ENCODE data around the gene TSEN54.

TSEN54 gene

DNA sequence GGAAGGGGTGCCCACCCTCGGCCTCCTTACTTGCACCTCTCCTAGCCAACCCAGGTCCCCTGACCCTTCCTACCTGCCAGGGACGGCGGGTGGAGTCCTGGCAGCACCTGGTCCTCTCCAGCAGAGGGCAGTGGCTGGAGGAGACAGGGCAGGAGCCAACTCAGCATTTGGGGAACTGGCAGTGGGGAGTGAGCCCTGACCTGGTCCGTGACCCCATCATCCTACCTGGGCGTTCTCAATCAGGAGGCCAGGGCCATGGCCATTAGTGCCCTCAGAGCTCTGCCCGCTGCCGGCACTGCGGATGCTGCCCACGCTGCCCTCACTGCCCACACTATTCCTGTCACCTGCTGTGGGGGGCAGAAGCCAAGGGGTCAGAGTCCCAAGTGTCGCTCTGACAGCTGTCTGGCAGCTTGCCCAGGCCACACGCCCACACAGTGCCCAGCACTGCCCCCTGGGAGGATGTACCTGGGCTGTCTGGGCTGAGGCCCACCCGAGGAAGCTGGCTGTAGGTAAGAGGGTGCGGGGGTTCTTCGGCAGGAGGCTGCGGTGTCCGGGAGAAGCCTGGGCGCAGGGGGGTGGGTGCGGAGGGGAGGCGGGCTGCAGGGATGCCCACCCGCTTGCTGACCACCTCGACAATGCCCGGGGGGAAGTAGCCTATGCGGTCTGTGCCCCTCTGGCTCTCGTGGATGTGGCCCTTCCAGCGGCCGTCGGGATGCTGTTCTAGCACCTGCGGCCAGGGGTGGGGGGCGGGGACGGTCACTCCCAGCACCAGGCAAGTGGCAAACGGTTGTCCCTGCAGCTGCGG is 11.8 kb upstream of the TSEN54 start:
- no peak for DNase-seq

DNA sequence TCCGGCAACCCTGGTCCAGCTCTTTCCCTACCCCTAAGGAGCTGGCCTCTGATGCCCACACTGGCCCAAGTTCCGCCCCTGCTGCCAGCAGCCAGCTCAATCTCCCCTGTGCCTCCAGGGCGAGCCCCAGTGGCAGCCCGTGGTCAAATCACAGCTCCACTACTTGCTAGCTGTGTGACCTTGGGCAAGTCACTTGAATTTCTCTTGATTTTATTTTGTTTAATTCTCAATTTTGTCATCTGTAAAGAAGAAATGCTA is 11.2 kb upstream of the TSEN54 start:
- no peak for DNase-seq

DNA sequence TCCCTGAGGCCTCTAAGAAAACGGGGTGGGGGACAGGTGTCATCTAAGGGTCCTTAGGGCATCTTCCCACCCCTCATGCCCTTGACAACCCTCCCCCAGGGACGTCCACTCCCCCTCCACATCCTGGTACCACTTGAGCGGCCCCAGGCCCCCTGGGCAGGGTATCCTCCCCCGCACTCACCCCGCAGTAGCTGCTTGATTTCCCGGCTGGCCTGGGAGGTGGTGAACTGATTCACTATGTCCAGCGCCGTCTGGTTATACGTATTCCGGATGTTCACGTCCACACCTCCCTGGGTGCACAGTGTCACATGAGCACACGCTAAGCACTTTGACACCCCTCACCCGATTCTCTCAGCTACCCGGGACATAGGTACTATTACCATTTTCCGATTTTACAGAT is 10.7 kb upstream of the TSEN54 start:
- no peak for DNase-seq

DNA sequence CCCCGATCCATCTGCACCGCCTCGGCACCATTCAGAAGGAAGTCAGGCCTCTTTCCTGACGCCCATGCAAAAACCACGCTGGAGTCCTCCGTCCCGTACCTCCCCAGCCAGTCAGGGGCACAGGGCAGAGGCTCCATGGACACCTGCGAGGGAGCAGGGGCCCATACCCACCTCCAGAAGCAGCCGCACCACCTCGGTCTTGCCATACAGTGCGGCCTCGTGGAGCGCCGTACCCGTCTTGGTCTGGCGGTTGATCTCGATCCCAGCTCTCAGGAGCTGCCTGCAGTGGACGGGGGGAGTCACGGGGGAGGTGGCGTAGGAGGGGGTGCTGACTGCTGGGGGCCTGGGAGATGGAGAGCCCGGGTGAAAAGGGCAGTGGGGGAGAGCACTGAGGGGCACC is 10.2 kb upstream of the TSEN54 start:
- no peak for DNase-seq

DNA sequence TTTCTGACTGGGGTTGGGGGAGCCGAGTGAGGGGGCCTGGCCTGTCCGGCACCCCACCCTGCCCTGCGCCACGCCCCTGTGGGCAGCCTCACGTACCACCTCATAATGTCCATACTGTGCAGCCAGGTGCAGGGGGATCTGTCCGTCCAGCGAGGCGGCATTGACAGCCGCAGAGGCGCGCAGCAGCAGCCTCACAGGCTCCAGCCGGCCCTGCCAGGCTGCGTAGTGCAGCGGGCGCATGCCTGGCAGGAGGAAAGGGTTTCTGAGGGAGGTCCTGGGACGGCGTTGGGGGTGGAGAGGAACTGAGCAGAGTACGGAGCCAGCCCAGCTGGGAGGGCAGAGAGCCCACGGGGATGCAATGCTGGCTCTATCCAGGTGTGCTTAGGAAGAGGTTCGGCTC is 9.4 kb upstream of the TSEN54 start:
- no peak for DNase-seq

DNA sequence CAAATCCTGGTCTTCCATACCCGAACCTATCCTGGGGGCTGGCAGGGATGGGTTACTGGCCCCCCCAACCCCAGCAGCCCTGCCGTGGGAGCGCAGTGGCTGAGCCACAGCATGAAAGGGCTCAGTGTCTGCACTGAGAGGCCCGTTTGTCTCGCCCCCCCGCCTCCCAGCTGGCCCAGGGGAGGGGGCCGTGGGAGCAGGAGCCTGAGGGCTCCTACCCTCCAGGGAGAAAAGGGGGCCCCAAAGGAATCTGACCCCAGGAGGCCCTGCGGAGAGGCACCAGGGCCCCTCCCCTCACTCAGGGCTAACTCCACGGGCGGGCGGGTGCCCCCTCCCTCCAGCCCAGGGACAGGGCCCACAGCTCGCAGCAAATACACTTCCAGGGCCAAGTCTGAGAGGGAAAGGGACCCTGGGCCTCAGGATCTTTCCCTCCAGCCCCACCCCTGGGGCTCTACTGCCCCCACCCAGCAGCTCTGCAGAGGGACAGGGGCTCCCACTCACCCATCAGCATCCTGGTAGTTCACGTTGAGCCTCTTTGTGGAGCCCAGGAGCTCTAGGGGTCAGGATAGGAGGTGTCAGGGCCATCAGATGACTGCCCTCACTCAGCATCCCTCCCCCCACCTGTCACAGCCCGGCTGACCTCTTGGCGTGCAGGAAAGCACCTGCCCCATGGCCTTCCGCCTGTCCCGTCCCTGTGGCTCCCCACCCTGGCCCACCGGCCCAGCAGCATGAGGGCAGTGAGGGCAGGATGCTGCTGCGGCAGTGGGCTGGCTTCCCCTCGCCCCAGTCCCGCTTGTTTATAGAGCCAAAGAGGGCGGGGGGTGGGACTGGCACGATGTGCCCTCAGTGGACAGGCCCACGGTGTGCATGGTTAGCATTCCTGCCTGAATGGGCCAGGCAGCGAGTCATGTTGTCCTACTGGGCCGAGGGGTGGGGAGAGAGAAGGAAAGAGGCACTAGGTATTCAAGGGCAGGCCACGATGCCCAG is 8.3 kb upstream of the TSEN54 start:
- DNase-seq, result no peak

DNA sequence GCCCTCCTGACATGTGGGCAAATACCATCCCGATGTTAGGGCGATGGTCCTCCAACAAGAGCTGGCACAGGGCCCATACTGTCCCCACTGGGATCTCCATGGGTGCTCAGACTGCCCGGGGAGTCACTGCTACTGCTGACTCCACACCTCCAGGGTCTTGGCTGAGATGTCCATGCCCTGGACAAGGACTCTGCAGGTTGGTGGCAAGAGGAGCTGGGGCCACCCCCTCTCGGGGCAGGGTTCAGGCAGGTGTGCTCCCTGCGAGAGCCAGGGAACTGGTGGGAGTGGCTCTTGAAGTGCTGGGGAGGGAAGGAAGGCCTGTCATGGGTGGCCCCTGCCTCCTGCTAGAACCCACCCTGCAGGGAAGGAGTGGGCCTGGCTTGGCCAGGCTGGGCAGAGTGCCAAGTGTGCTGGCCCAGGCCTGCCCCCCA is 7.4 kb upstream of the TSEN54 start:
- DNase-seq, result no peak

DNA sequence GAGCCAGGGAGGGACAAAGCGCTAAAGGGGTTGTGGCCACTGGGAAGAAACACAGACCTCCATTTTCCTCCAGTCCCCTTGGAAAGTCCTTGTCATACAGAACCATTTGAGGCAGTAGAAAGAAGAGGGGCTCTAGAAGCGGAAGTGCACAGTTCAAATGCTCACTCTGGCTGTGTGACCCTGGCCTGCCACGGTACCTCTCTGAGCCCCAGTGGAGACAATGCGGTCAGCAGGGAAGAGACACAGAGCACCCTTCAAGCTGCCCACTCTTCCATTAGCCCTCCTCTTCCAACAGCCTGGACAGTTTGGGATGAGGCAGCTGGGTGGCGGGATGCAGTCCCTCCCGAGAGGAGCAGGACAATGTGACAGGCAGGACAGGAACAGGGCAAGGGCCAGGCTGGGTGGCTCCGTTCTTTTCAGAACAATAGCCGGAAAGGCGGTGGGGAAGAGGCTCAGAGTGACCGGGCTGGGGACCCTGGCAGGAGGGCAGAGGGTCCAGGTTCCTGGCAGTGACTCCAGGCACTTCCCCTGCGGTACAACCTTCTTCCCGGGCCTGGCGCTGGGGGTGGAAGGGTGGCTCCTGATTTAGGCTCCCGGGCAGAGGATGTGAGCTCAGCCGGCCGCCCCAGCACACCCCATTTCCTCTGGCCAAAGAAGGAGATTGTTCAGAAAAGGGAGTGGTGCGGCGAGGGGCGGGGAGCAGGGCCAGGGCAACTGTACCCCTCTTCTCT is 6.6 kb upstream of the TSEN54 start:
- DNase-seq, result no peak

DNA sequence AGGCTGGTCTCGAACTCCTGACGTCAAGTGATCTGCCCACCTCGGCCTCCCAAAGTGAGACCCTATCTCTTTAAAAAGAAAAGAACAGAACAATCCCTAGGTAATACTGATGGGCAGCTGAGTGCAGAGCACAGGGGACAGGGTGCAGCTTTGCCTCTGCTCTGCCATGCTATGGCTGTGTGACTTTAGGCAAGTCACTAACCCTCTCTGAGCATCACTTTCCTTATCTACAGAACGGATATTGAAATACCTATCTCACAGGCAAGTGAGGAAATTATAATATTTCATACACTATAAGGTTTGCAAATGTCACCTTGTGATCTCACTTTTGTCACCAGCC is 5.1 kb upstream of the TSEN54 start:
- DNase-seq, result no peak

DNA sequence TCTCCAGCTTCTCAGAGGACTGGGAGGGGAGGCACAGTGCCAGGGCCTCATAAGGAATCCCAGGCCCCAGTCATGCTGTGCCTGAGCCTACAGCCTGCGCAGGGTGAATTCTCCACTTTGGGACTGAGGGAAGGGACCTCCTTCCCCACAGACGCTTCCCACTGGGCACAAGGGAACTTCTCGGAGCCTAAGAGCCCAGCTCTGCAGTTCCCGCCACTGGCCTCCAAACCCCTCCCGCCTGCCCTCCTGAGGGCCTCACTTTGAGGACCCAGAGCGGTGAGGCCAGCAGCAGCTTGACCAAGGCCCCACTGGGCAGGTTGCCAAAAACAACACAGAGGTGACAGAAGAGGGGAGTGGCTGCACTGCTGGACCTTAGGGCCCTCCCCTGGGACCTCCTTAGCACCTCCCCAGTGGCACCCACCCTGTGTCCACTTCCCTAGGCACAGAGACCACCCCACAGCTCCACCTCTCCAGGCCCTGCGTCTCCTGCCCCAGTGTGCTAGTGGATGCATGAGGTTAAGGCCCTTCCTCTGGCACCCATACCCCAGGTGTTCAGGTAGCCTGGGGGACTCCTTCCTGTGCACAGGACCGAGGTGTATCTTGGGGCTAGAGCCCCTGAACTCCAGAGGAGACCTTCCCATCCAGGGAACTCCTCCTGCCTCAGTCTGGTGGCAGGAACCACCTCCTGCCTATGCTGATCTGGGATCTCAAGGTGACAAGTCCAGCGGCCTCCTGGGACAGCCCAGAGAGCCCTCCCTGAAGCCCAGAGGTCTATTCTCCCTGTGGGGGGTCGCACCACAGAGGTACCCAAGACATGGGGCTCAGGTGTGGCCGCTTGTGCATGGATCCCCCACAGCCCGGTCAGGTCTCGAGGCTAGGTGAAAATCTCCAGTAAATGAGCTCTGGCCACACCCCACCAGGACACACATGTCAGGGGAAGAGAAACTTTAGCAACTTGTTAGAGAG is 4.4 kb upstream of the TSEN54 start:
- no peak for DNase-seq

DNA sequence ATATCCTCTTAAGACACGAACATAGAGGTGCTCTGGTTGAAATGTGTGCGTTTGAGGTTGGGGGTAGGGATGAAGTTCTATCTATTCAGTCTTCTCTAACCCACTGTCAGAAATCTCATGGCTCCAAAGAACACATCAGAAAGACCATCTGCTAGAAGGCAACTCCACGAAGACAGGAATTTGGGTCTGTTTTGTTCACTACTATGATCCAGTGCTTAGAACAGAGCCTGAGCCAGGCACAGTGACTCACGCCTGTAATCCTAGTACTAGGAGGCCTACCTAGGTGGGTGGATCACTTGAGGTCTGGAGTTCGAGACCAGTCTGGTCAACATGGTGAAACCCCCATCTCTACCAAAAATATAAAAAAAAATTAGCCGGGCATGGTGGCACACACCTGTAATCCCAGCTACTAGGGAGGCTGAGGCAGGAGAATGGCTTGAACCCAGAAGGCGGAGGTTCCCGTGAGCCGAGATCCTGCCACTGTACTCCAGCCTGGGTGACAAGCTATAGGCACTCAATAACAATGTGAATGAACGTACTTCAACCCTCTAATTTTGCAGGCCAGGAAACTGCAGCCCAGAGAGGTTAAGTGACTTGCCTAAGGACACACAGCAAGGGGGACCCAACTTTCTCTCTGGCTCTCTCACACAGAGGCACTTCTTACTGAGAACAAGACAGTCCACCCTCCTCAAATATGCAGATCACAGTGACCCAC is 3.2 kb upstream of the TSEN54 start:
- DNase-seq, result no peak

DNA sequence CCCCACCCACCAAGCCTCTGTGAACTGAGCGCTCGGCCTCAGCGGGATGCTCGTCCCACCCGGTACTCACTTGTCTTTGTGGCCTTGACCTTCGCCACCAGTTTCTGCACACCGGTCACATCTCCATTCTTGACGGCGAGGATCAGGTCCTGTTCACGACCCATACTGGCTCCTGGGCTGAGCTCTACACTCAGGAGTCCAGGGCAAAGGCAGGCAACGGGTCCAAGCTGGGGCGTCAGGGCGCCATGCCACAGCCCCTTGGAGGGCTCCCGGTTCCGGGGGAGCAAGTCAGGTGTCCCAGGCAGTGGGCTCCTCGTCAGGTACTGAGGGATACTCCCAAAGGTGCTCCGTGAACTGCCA is 2.7 kb upstream of the TSEN54 start:
- no peak for DNase-seq

DNA sequence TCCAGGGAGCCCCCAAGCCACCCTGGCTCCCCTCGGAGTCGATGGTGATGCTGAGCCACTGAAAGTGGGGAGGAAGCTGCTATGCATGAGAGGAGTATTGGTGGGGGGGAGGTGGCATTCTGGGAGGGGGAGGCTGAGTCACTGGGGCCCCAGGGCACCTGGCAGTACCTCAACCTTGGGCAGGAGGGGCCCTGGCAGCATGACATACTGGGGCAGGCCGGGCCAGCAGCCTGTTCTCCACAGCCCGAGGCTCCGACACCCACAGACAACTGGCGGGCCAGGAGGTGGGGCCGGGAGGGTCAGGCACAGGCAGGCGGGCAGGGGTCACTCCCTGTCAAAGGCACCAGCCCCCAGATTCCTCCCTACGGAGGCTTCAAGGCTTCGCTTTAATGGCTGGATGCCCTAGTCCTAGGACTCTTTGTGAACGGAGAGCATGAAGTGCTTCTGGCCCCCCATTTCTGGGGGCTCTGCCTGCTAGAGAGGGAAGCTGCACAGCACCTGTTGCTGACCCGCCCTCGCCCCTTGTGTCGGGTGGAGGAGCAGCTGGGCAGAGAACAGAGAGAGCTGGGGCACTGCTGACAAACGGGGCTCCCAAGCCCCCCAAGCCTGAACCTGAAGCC is 1.9 kb upstream of the TSEN54 start:
- DNase-seq, result no peak

DNA sequence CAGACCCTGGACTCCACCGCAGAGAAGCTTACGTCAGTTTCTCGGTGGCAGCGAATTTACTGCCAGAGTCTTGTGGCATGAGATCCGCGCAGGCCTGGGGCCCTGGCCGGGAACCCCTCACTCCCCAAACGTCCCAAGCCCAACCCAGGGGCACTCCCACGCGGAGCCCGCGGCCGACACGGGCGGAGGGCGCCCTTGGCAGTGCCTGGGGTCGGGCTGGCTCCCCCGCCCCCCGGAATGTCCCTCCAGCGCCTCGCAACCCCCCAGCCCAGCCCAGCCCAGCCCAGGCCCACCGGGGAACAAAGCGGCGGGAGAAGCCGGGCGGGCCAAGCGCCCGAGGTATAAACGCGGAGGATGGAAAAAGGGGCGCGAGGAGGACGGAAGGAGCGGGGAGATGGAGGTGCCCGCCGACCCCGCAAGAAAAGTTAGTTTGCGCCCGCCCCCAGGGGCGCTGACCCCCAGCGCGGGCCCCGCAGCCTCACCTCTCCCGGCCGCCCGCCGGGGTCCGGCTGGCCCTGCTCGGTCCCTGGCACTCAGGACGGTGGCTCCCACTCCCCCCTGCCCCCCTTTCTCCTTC is 1.3 kb upstream of the TSEN54 start:
- no peak for DNase-seq

DNA sequence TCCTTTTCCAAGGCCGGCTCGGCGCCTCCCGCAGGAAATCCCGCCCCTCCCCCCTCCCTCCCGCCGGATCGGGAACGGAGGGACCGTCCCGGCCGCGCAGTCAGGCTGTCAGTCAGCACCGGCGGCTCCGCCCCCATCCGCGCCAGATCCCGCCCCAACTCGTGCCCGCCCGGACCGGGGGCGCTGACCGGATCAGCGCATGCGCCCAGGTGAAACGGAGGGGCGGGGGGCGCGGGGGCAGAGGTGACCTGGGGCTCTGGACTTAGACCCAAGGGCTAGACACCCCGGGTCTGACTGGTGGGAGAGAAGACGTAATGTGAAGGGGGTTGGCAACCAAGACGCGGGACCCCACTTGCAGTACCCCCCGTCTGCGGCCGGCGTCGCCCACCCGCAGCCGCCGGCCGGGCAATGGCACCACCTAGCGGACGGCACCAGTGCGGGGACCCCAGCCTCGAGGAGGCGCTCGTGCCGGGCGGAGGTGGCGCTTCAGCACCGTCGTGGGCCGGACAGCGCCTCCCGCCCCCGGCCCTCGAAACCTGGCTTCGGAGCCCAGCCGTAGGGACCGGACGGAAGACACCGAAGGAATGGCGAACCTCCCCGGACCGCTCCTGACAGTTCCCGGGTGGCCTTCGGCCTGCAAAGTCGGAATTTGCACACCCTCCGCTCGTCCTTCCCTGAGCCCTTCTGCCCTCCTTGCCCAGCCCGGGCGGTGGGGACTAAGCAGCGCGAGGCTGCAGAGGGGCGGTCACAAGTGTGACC is 653 bp upstream of the TSEN54 start, which contains the start of gene CASKIN2:
CASKIN2 (minus strand) TSS at position 42 of the 759 bp plus-strand sequence. CDS start 1,733 bp downstream, outside the sequence.
- DNase-seq, result peak; percentile 68

DNA sequence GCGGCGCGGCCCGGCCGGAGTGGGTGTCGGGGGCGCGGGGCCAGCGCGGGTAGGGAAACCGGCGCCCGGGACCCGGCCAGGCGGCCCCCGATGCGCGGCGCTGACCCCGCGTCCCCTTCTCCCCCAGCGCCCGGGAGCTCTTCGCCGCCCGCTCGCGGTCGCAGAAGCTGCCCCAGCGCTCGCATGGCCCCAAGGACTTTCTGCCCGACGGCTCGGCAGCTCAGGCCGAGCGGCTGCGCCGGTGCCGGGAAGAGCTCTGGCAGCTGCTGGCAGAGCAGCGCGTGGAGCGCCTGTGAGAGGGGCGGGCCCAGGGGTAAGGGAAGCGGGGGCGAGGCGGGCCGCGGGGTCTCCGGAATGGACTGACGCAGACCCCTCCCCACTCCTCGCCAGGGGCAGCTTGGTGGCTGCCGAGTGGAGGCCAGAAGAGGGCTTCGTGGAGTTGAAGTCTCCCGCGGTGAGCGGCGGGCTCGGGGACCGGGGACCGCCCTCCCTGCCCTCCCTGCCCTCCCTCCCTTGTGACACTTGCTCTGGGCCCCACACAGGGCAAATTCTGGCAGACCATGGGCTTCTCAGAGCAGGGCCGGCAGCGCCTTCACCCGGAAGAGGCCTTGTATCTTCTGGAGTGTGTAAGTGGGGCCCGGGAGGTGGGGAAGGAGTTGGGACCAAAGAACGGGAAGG is 430 bp downstream of the TSEN54 start:
- DNase-seq, result no peak

DNA sequence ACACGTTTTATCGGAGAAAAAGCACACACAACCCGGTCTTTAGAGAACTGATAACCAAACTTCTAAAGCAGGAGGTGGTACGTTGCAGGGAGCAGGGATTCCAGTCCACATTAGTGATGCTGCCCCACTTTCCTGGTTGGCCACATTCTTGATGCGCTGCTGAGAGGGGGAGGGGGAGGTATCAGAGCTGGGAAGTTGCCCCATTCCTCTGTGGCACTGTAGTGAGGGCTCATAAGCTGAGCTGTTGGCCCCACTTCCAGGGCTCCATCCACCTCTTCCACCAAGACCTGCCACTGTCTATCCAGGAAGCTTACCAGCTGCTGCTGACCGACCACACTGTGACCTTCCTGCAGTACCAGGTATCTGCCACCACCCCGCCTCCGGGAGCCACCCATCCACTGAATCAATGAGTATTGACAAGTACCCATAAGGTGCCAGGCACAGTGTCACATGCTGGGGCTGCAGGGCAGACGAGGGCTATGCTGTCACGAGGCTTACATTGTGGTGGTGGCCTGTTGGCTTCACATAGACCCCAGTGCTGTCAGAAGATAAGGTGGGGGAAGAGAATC is 1.1 kb downstream of the TSEN54 start:
- no peak for DNase-seq

DNA sequence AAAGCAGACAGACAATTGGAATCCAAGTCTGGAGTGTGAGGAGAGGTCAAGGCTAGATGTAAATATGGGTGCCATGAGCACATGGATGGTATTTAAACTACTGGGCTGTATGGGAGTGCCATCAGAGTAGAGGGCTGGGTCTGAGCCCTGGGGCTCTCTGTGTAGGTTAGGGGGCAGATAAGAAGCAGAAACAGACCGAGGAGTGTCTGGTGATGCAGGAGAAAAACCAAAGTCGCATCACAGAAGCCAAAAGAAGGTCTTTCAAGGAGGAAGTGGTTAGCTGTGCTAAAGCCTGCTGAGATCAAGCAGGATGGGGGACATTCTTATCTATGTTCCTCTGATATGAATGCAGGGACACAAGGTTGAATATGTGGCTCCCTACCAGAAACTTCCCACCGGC is 1.9 kb downstream of the TSEN54 start:
- no peak for DNase-seq

DNA sequence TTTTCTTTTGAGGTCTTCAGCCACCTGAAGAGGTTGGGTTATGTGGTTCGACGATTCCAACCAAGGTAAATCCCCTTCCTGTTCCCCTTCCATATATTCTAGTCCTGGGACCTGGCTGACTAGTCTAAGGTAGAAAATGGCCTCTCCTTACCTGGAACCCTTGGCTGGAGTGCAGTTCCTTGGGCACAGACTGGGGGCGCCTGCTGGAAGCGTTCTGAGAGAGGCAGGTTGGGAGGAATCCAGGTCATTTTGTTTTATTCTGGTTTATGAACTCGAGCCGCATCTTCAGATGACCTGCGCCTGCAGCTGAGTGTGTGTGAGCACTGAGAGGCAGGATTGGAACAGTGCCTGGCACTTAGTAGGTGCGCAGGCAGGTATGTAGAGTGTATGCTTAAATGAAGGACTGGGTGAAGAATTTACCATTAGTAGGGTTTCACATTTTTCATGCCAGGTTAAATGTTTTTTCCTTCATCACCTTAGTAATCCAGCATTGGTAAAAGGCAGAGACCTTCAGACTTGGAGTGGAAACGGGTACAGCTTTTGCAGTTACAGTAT is 2.7 kb downstream of the TSEN54 start:
- DNase-seq, result no peak
